HepG2 (cell line): Measurements from ENCODE around the gene ZNF77. TPM values are rescaled to one million over a fixed set of nuclear protein-coding genes. Genes with fewer than 3 reads are reported as not detected.

Experiments used
- ATF7-NPFF ChIP-seq: sonication (generic); formaldehyde crosslinking; IDR thresholded peaks from 2 replicates; pipeline ENCODE4 v1.8.1; 2023; ENCODE audit warnings: mild to moderate bottlenecking, low read depth, missing genetic modification reagents, moderate library complexity
- CBX5 ChIP-seq: sonication (generic); formaldehyde crosslinking; IDR thresholded peaks from 2 replicates; pipeline ENCODE4 v1.4.0; 2020; ENCODE audit warnings: missing genetic modification reagents, borderline replicate concordance
- ELK4 ChIP-seq: sonication (generic); formaldehyde crosslinking; IDR thresholded peaks from 2 replicates; pipeline ENCODE4 v1.9.0; 2021; ENCODE audit warnings: missing genetic modification reagents, borderline replicate concordance
- MLXIP ChIP-seq: sonication (generic); formaldehyde crosslinking; IDR thresholded peaks from 2 replicates; pipeline ENCODE4 v1.9.0; 2021; ENCODE audit warnings: missing genetic modification reagents, borderline replicate concordance
- MXD1 ChIP-seq: sonication (generic); formaldehyde crosslinking; IDR thresholded peaks from 2 replicates; pipeline ENCODE4 v1.4.0; 2020; ENCODE audit warnings: mild to moderate bottlenecking, missing genetic modification reagents
- NFKBIZ ChIP-seq: IDR thresholded peaks from 2 replicates; pipeline ENCODE4 v1.6.1; 2018; ENCODE audit warnings: missing genetic modification reagents, missing compliant biosample characterization
- POGK ChIP-seq: sonication (generic); formaldehyde crosslinking; conservative IDR thresholded peaks from 2 replicates; pipeline ENCODE4 v1.8.0; 2022; ENCODE audit warnings: mild to moderate bottlenecking, moderate library complexity, missing genetic modification reagents
- PREB ChIP-seq: sonication (generic); formaldehyde crosslinking; IDR thresholded peaks from 2 replicates; pipeline ENCODE4 v1.4.0; 2020; ENCODE audit warnings: missing genetic modification reagents
- SOX5 ChIP-seq: IDR thresholded peaks from 2 replicates; pipeline ENCODE4 v1.6.1; 2016; ENCODE audit warnings: borderline replicate concordance
- SRSF4 ChIP-seq: fragments of 200-400 bp; formaldehyde crosslinking; IDR thresholded peaks from one replicate; pipeline ENCODE4 v1.6.1; 2018; ENCODE audit warnings: mild to moderate bottlenecking, low read depth, low read length, moderate library complexity; ENCODE audit not compliant: poor library complexity, severe bottlenecking
- TOPORS ChIP-seq: sonication (generic); formaldehyde crosslinking; IDR thresholded peaks from 2 replicates; pipeline ENCODE4 v1.8.0; 2023; ENCODE audit warnings: mild to moderate bottlenecking, missing genetic modification reagents
- UBTF ChIP-seq: sonication (generic); formaldehyde crosslinking; IDR thresholded peaks from 2 replicates; pipeline ENCODE4 v1.4.0; 2020; ENCODE audit warnings: mild to moderate bottlenecking, missing genetic modification reagents
- ZNF24 ChIP-seq: fragments of 450-650 bp; IDR thresholded peaks from 2 replicates; pipeline ENCODE4 v1.6.1; 2017; ENCODE audit warnings: antibody characterized with exemption, mild to moderate bottlenecking
- ZNF343 ChIP-seq: sonication (generic); formaldehyde crosslinking; IDR thresholded peaks from 2 replicates; pipeline ENCODE4 v1.4.0; 2020; ENCODE audit warnings: mild to moderate bottlenecking, missing genetic modification reagents
- ZNF614 ChIP-seq: IDR thresholded peaks from 2 replicates; pipeline ENCODE4 v1.6.1; 2018; ENCODE audit warnings: missing biosample characterization, missing genetic modification reagents, inconsistent platforms, borderline replicate concordance
- ZNF7 ChIP-seq: IDR thresholded peaks from 2 replicates; pipeline ENCODE4 v1.6.1; 2016; ENCODE audit warnings: missing biosample characterization, missing genetic modification reagents
- ZNF737 ChIP-seq: sonication (generic); formaldehyde crosslinking; IDR thresholded peaks from 2 replicates; pipeline ENCODE4 v1.5.0; 2020; ENCODE audit warnings: missing genetic modification reagents, mild to moderate bottlenecking, borderline replicate concordance
- ZNF841 ChIP-seq: sonication (generic); formaldehyde crosslinking; IDR thresholded peaks from 2 replicates; pipeline ENCODE4 v1.8.1; 2023; ENCODE audit warnings: missing genetic modification reagents, borderline replicate concordance
- polyA plus RNA-seq, 8 experiments: library from polyadenylated mRNA; depleted of rRNA in 3 of 8; stranded (reverse) in 7 of 8; unstranded in 1 of 8; fragments of >200 nt; fragmentation: Illumina TruSeq in 4 of 8; extraction: Trizol in 4 of 8; gene quantifications; 2 replicates each; pipeline versions ENCODE4 v1.2.1 to v1.2.3, GENCODE V29; 2011 to 2016; ENCODE audit warnings: low read depth in 4 of 8, missing spikeins in 1 of 8, mixed read lengths in 1 of 8; ENCODE audit not compliant: insufficient read depth in 1 of 8
- total RNA-seq, 5 experiments: library from RNA; depleted of rRNA; stranded (reverse); fragments of >200 nt; fragmentation: Illumina TruSeq; extraction: Trizol; gene quantifications; 2 replicates each; pipeline ENCODE4 v1.2.3, GENCODE V29; 2016; ENCODE audit warnings: low read depth in 1 of 5

The ZNF77 gene
- total and polyA plus RNA-seq, 2 of the 13 experiments (the other 11 are each of a cell fraction or from before 2014, with no cell fraction given), result 7.1 to 11.5 TPM

GRCh38 chr19:2950286-2951124, 5.7 kb upstream of the ZNF77 start (continued):
- TF ChIP-seq MLXIP (CRISPR knock-in tag) (no peak), SRSF4 (no peak), ZNF343 (CRISPR knock-in tag) (peak; percentile 69; the same call in 1 of the 2 replicates), ZNF24 (no peak), NFKBIZ (CRISPR knock-in tag) (no peak), MXD1 (CRISPR knock-in tag) (no peak; the same call in 1 of the 2 replicates), UBTF (CRISPR knock-in tag) (peak; percentile 43; the same call in 1 of the 2 replicates), PREB (CRISPR knock-in tag) (no peak), ZNF737 (CRISPR knock-in tag) (no peak), TOPORS (CRISPR knock-in tag) (no peak), ZNF841 (CRISPR knock-in tag) (no peak), ELK4 (no peak), CBX5 (CRISPR knock-in tag) (0 out of 2 replicates have a peak, but pooled peaks have one; percentile 59), ATF7-NPFF (CRISPR knock-in tag) (no peak), SOX5 (CRISPR knock-in tag) (peak; percentile 5; the same call in 1 of the 2 replicates), POGK (peak; percentile 64; the same call in 1 of the 2 replicates), ZNF7 (no peak), ZNF614 (CRISPR knock-in tag) (no peak)
